HAP-1 (cell line): ENCODE measurements around the gene BTN1A1.

Experiments used
- DNase-seq, 2 experiments: peaks; one replicate each; pipeline ENCODE4 v3.0.0-alpha.2; 2016 to 2020; ENCODE audit warnings: low spot score in 2 of 2
- H3K27me3 ChIP-seq: fragments of 250-450 bp; sonication (Bioruptor Pico); 2 replicates; pipeline ENCODE4 v1.5.1; 2020; ENCODE audit warnings: low read depth, mild to moderate bottlenecking, moderate library complexity
- H3K36me3 ChIP-seq: fragments of 250-450 bp; sonication (Bioruptor Pico); replicated peaks from 2 replicates; pipeline ENCODE4 v1.5.1; 2020; ENCODE audit warnings: mild to moderate bottlenecking
- H3K4me1 ChIP-seq: fragments of 250-450 bp; sonication (Bioruptor Pico); 2 replicates; pipeline ENCODE4 v1.5.1; 2020; ENCODE audit warnings: mild to moderate bottlenecking
- H3K4me3 ChIP-seq: fragments of 250-450 bp; sonication (Bioruptor Pico); 2 replicates; pipeline ENCODE4 v1.5.1; 2020; ENCODE audit warnings: mild to moderate bottlenecking, moderate library complexity
- H3K9me3 ChIP-seq: fragments of 250-450 bp; sonication (Bioruptor Pico); 2 replicates; pipeline ENCODE4 v1.5.1; 2020; ENCODE audit warnings: mild to moderate bottlenecking, moderate library complexity
- in situ Hi-C: fragments of 300-500 bp; cut with MboI; formaldehyde crosslinking; loops from 3 replicates; pipeline ENCODE4 v1.14.3; 2020; ENCODE audit warnings: low sequenced_read_pairs, inconsistent platforms, mixed read lengths

Gene BTN1A1

DNA sequence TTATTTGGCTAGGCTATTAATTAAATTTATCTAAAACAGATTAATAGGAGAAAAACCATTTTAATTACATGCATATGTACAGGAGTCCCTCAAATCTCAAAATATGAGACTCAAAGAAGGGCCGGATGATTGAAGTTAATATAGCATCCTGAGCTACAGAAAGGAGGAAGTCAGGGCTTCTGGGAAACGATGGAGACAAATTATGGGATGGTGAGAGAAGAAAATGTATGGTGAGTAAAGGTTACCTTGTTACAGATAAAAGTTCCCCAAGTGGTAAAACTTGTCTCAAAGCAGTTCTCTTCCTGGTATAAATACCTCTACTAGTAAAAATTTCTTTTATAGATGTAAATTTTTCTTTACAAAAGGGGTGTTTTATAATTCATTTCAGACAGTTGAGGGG, 15.9 kb upstream of the BTN1A1 start:
- no peak overlapping the region for H3K4me3 ChIP-seq
- 0 out of 2 replicates have a peak, but pooled peaks cover 8% of the 10 kb centered on the region for H3K9me3 ChIP-seq
- DNase-seq: no peak
- H3K36me3 ChIP-seq: no peaks in the 10 kb centered on the region
- in situ Hi-C loops: no loop called here
- H3K27me3 ChIP-seq: no peaks in the 10 kb centered on the region
- no peaks in the 10 kb centered on the region for H3K4me1 ChIP-seq

DNA sequence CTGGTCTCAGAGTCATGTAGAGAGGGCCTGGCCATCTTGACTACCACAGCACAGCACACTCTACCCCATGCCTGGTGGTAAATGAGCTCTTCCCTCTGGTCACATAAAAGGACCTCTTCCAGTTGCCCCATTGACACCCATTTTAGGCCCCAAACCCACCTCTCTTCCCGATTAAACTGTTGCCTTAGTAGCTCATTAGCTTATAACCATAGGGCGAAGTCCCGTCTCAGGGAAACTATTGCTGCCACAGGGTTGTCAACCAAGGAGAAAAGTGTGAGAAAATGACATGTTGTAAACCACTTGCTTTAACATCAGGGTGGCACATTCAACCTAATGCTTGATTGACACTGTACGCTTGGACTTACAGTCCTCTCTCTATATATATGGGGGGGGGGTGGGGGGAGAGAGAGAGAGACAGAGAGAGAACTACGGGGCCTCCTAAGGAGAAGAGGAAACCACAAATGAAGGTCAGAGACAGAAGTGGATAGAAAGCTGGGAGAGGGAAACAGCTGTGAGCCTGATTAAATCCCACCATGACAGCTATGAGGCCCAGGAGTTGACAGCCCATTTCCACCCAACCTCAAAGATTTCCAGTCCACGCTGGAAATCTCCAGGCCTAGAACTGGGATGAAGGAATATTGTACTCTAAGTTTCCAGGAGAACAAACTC, 14.9 kb upstream of the BTN1A1 start:
- H3K9me3 ChIP-seq: 0 out of 2 replicates have a peak, but pooled peaks cover 5% of the 10 kb centered on the region
- H3K36me3 ChIP-seq: no peaks in the 10 kb centered on the region
- in situ Hi-C loops: no loop called here
- no peaks in the 10 kb centered on the region for H3K27me3 ChIP-seq
- no peak overlapping the region for H3K4me3 ChIP-seq
- no peak for DNase-seq
- no peaks in the 10 kb centered on the region for H3K4me1 ChIP-seq

DNA sequence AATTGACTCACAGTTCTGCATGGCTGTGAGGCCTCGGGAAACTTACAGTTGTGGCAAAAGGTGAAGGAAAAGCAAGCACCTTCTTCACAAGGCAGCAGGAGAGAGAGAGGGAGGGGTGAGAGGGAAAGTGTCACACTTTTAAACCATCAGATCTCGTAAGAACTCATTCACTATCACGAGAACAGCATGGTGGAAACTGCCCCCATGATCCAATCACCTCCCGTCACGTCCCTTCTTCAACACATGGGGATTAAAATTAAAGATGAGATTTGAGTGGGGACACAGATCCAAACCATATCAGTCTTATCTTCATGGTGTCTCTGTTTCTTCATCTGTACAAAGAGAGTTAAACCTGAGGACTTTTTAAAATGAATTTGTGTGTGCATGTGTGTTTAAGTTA, 13.7 kb upstream of the BTN1A1 start:
- Histone ChIP-seq H3K27me3 (no peaks in the 10 kb centered on the region), H3K4me3 (no peak overlapping the region), H3K4me1 (no peaks in the 10 kb centered on the region), H3K9me3 (no peaks in the 10 kb centered on the region), H3K36me3 (no peaks in the 10 kb centered on the region)
- in situ Hi-C loops: no loop called here
- no peak for DNase-seq

DNA sequence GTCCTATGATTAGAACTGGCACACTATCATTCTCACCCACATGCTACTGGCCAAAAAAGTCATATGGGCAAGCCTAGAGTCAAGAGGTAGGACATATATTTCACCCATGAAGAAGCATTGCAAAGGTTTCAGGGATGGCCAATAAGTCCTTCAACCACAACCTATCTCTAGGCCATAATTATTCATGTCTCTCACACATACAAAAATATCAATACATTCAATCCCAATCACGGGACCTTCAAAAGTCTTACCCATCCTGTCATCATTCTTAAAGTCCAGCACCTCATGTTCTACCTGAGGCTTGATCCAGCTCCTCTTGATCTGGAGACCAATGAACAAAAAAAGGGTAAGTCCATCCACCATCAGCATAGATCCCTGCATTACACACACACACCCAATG, 12.6 kb upstream of the BTN1A1 start:
- Histone ChIP-seq H3K36me3 (no peaks in the 10 kb centered on the region), H3K9me3 (no peaks in the 10 kb centered on the region), H3K4me1 (no peaks in the 10 kb centered on the region), H3K4me3 (no peak overlapping the region), H3K27me3 (no peaks in the 10 kb centered on the region)
- in situ Hi-C loops: no loop called here
- no peak for DNase-seq

DNA sequence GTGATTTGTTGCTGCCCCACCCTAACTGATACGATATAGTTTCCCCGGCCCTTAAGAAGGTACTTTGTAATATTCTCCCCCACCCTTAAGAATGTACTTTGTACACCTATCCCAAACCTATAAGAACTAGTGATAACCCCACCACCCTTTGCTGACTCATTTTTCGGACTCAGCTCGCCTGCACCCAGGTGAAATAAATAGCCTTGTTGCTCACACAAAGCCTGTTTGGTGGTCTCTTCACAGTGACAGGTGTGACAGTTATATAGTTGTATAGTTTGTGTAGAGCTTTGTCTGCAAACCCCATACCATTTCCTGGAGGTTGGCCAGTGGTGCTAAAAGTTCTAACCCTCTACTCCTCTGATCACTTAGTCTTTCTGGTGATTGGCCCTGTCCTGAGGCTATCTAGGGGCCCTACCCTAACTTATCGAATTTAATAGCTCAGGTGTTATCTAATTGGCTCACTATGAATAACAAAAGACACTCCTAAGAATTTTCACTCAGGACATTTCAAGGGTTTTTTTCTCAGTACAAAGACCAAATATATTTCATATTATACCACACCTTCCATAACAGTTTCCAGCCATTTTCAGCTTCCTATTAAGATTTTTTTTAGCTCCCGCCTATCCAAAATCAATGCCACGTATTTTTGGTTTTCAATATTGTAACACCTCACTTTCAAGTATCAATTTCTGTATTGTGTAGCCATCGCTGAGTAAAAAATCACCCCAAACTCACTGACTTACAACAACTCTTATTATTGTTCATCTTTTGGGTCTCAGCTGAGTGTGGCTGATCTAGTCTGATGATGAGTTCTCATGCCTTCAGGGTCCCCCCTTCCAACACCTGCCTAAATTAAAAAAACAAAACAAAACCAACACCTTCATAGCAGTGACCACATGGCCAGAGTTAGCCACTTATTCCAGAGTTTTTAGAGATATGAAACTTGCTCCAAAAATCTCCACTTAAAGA, 9.8 kb upstream of the BTN1A1 start:
- no peaks in the 10 kb centered on the region for H3K4me1 ChIP-seq
- H3K27me3 ChIP-seq: no peaks in the 10 kb centered on the region
- in situ Hi-C loops: no loop called here
- H3K9me3 ChIP-seq: no peaks in the 10 kb centered on the region
- H3K36me3 ChIP-seq: no peaks in the 10 kb centered on the region
- DNase-seq: no peak
- H3K4me3 ChIP-seq: no peak overlapping the region

DNA sequence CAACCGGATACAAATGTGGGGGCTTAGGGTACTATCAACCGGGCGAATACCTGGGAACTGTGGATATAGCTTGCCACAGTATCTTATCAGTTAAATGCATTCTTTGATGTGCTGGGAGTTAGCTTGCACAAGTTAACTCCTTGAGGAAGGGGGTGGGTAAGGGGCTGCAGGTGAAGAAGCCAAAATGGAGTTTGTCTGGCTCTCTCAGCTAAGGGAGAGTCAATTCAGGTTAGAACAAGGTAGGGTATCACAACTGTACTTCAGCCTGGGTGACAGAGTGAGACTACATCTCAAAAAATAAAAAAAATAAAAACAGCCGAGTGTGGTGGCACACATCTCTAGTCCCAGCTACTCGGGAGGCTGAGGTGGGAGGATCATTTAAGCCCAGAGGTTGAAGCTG, 8.5 kb upstream of the BTN1A1 start:
- Histone ChIP-seq H3K9me3 (no peaks in the 10 kb centered on the region), H3K27me3 (no peaks in the 10 kb centered on the region), H3K36me3 (no peaks in the 10 kb centered on the region), H3K4me1 (no peaks in the 10 kb centered on the region), H3K4me3 (no peak overlapping the region)
- in situ Hi-C loops: no loop called here
- no peak for DNase-seq

DNA sequence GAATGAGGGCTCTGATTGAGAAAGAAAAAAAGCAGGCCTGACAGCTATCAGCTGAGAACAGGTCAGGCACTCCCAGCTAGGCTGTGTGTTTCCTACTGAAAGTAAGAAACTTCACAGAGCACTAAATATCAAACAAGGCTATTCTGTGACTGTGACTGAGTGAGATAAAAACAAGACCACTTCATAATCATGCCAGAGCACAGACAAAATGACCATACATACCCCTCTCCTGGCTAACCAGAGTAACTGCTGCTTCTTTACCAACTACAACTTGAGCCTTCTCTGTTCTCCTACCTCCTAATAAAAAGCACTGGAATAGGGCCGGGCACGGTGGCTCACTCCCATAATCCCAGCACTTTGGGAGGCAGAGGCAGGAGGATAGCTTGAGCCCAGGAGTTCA, 6.8 kb upstream of the BTN1A1 start:
- Histone ChIP-seq H3K9me3 (no peaks in the 10 kb centered on the region), H3K27me3 (no peaks in the 10 kb centered on the region), H3K4me1 (no peaks in the 10 kb centered on the region), H3K4me3 (no peak overlapping the region), H3K36me3 (no peaks in the 10 kb centered on the region)
- in situ Hi-C loops: no loop called here
- no peak for DNase-seq

DNA sequence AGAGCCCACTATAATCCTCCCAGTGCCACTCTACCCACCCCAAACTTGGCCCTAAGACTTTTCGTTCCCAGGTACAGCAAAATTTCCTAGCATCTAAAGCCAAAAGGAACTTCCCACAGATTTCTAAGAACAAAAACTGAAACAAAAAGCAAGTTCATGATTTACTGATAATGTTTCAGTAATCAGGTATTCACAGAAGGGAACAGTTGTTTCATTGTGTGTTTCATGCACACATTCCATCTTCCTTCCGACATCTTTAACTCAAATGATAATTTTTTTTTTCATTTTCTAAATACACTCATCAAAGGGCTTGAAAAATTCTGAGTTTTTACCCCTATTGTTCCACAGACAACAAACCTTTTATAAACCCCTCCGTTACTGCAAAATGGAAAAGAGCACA, 6.0 kb upstream of the BTN1A1 start:
- no peak for DNase-seq
- Histone ChIP-seq H3K9me3 (no peaks in the 10 kb centered on the region), H3K4me3 (no peak overlapping the region), H3K36me3 (no peaks in the 10 kb centered on the region), H3K27me3 (no peaks in the 10 kb centered on the region), H3K4me1 (no peaks in the 10 kb centered on the region)
- in situ Hi-C loops: no loop called here

DNA sequence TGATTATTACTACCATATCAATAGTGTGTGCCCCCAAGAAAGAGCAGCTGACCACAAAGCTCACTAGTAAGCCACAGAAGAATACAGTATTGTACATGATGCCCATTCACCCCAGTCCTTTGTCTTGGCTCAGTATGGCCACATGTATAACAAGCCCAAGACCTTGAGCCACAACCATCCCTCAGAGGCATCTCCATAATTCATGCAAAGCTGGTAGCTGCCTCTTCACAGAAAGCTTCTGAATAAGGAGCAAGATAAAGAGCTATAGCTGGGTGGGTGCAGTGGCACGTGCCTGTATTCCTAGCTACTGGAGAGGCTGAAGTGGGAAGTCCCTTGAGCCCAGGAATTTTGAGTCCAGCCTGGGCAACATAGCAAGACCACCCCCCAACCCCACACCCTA, 4.8 kb upstream of the BTN1A1 start:
- in situ Hi-C loops: no loop called here
- Histone ChIP-seq H3K27me3 (no peaks in the 10 kb centered on the region), H3K4me1 (no peaks in the 10 kb centered on the region), H3K36me3 (no peaks in the 10 kb centered on the region), H3K4me3 (no peak overlapping the region), H3K9me3 (no peaks in the 10 kb centered on the region)
- no peak for DNase-seq

DNA sequence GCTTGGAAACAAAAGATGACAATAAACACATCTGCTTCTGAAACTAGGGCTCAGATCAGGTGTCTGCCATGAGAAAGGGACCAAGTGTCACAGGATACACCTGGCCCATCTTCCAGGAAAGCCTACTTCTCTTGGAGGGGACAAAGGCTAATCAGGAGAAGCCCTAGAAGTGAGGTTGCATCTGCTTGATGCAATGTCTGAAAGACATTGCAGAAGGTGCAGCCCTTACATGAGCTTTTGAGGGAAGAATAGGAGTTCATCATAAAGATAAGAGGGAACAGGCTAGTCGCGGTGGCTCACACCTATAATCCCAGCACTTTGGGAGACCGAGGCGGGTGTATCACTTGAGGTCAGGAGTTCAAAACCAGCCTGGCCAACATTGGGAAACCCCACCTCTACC, 2.5 kb upstream of the BTN1A1 start:
- in situ Hi-C loops: no loop called here
- Histone ChIP-seq H3K4me3 (no peak overlapping the region), H3K4me1 (no peaks in the 10 kb centered on the region), H3K36me3 (no peaks in the 10 kb centered on the region), H3K9me3 (no peaks in the 10 kb centered on the region), H3K27me3 (no peaks in the 10 kb centered on the region)
- DNase-seq: no peak

DNA sequence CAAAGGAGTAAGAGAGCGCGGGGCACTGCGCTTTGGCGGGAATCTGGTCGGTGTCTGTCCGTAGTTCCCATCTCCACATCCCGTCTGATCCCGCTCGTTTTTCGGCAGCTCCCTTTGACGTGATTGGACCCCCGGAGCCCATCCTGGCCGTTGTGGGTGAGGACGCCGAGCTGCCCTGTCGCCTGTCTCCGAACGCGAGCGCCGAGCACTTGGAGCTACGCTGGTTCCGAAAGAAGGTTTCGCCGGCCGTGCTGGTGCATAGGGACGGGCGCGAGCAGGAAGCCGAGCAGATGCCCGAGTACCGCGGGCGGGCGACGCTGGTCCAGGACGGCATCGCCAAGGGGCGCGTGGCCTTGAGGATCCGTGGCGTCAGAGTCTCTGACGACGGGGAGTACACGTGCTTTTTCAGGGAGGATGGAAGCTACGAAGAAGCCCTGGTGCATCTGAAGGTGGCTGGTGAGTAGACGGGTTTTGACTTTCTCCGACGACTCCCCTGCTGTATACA, 1.4 kb downstream of the BTN1A1 start:
- no peak overlapping the region for H3K4me3 ChIP-seq
- no peak for DNase-seq
- H3K27me3 ChIP-seq: no peaks in the 10 kb centered on the region
- no peaks in the 10 kb centered on the region for H3K9me3 ChIP-seq
- in situ Hi-C loops: no loop called here
- H3K4me1 ChIP-seq: no peaks in the 10 kb centered on the region
- H3K36me3 ChIP-seq: no peaks in the 10 kb centered on the region

DNA sequence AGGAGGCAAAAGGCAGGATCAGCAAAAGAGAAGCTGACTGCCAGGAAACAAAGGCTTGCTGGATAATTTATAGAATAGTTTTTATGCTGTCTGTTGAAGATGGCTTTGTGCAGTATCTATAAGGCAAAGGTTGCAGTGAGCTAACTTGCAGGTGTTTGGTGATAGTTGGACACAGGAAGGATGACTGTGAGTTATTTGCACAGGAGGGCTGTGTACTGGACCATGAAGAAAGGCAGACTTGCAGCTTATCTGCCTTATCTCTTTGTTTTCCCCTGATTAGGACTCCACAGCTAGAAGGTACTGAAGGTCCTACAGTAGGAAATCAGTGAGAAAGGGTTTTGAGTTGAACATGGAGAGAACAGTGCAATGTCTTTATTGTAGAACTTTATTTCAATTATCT, 2.1 kb downstream of the BTN1A1 start:
- DNase-seq: no peak
- no peaks in the 10 kb centered on the region for H3K36me3 ChIP-seq
- H3K9me3 ChIP-seq: no peaks in the 10 kb centered on the region
- H3K4me3 ChIP-seq: no peak overlapping the region
- H3K4me1 ChIP-seq: no peaks in the 10 kb centered on the region
- no peaks in the 10 kb centered on the region for H3K27me3 ChIP-seq
- in situ Hi-C loops: no loop called here

DNA sequence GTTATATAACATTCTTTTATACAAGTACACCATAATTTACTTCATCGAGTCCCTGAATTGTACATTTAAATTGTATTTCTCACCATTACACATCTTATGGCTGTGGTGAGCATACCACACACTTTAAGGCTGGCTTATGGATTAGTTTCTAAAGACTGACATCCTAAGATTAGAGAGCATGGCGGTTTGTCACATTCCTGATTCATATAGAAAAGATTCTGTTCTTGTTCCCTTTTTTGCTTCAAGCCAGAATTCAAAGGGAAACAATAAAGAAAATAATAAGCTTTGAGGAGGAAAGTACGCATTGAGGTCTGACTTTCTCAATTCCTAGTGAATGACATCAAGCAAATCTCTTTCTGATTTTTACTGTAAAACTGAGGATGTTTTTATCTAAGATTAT, 2.5 kb downstream of the BTN1A1 start:
- Histone ChIP-seq H3K4me3 (no peak overlapping the region), H3K4me1 (no peaks in the 10 kb centered on the region), H3K36me3 (no peaks in the 10 kb centered on the region), H3K9me3 (no peaks in the 10 kb centered on the region), H3K27me3 (no peaks in the 10 kb centered on the region)
- in situ Hi-C loops: no loop called here
- DNase-seq: no peak

DNA sequence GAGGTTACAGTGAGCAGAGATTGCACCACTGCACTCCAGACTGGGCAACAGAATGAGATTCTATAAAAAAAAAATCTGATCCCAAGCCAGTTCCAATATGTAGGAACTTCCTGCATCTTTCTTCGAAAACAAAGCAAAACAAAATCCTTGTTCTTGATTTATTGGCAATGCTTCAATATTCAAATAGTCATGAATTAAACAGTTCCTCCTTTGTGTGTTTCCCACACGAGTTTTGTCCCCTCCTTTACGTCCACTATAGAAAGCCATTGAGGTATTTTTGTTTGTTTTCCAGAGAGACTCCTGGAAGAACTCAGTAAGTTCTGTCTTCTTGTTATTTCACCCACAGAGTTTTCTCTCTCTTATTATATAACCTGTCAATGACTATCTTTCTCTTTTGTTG, 7.6 kb downstream of the BTN1A1 start:
- no peak for DNase-seq
- Histone ChIP-seq H3K9me3 (no peaks in the 10 kb centered on the region), H3K36me3 (no peaks in the 10 kb centered on the region), H3K4me1 (no peaks in the 10 kb centered on the region), H3K27me3 (no peaks in the 10 kb centered on the region), H3K4me3 (no peak overlapping the region)
- in situ Hi-C loops: no loop called here
